CMK (cell line): Measurements from ENCODE around the gene KREMEN1.

Experiments
- DNase-seq: peaks from one replicate; pipeline ENCODE4 v3.0.0-alpha.2; 2010; ENCODE audit warnings: low read depth

Gene KREMEN1

GRCh38 chr22:29149841-29150555 lies 77.2 kb downstream of the KREMEN1 start:
- no peak for DNase-seq

- no peak for DNase-seq
Observed at GRCh38 chr22:29150701-29151100, 77.9 kb downstream of the KREMEN1 start.

GRCh38 chr22:29151316-29151715 lies 78.5 kb downstream of the KREMEN1 start:
- DNase-seq, result no peak

- no peak for DNase-seq
Observed at GRCh38 chr22:29152045-29152953, 79.5 kb downstream of the KREMEN1 start.

- peak; percentile 71 for DNase-seq
Observed at GRCh38 chr22:29152954-29153719, 80.3 kb downstream of the KREMEN1 start.

GRCh38 chr22:29154364-29155048 lies 81.7 kb downstream of the KREMEN1 start:
- DNase-seq, result peak; percentile 46

GRCh38 chr22:29155966-29156365 lies 83.1 kb downstream of the KREMEN1 start:
- DNase-seq, result no peak

GRCh38 chr22:29156507-29156906 lies 83.7 kb downstream of the KREMEN1 start:
- DNase-seq, result no peak

- DNase-seq, result no peak
Observed at GRCh38 chr22:29157759-29158535, 85.1 kb downstream of the KREMEN1 start.

GRCh38 chr22:29158546-29158945 lies 85.7 kb downstream of the KREMEN1 start:
- DNase-seq, result no peak

GRCh38 chr22:29163808-29164207 lies 91.0 kb downstream of the KREMEN1 start:
- DNase-seq, result no peak

GRCh38 chr22:29165321-29166060 lies 92.7 kb downstream of the KREMEN1 start:
- DNase-seq, result no peak

- no peak for DNase-seq
Observed at GRCh38 chr22:29166180-29166579, 93.3 kb downstream of the KREMEN1 start.

- DNase-seq, result peak; percentile 81
Observed at GRCh38 chr22:29167032-29167911, 94.4 kb downstream of the KREMEN1 start.

GRCh38 chr22:29171721-29172120 lies 98.9 kb downstream of the KREMEN1 start:
- DNase-seq, result no peak

- DNase-seq, result no peak
Observed at GRCh38 chr22:29172216-29172615, 99.4 kb downstream of the KREMEN1 start.

GRCh38 chr22:29175312-29175835 lies 102.5 kb downstream of the KREMEN1 start:
- DNase-seq, result no peak

- DNase-seq, result no peak
Observed at GRCh38 chr22:29183971-29184848, 111.4 kb downstream of the KREMEN1 start.
